Heart left ventricle (tissue), 13 donors: ENCODE data around the gene GTF2H2C.
"Not testable (repeated sequence)": the region's sequence is repeated elsewhere in the genome, so short reads cannot be mapped to it uniquely, and the experiment has no call there.

Source experiments
- CTCF ChIP-seq, 12 donors: fragments of 200-600 bp; sonication (generic) in 4 of 12; IDR thresholded peaks; one replicate each; pipeline versions ENCODE4 v1.5.0 to v1.8.0; 2018 to 2022; ENCODE audit warnings: antibody characterized with exemption in 12 of 12, mild to moderate bottlenecking in 5 of 12
- POLR2A ChIP-seq, 2 donors: fragments of 450-650 bp; IDR thresholded peaks; one replicate each; pipeline ENCODE4 v1.6.1; 2017; ENCODE audit warnings: antibody characterized with exemption in 2 of 2, mild to moderate bottlenecking in 2 of 2, moderate library complexity in 2 of 2
- donor health status: ischemic (EF 13 %, LVEDD 7.1; RV severe dilation, severe dysfunction).
- donor health status: DM: no; HTN: yes; CAD: no.
- donor health status: DM: no; HTN: no; CAD: no.
- donor health status: ischemic (EF 25% LVEDD 6.9; RV normal size, moderate dysfunction).
- donor health status: ischemic (EF 25% LVEDD 5.7; RV mildly dilated, moderate dysfunction).
- donor health status: ischemic (EF 35%, LVEDD 5.7; RV mildly dilated, moderate dysfunction).
- donor health status: nonischemic (EF 11% LVEDD 7.7; RV severe dilation, severe dysfunction).
- donor health status: DM: yes; HTN: yes; CAD: no.
- donor health status: PGD.
- donor health status: ischemic (EF 29% LVEDD 5.4; RV normal size, mild dysfunction).
- donor health status: nonischemic (EF 23%, LVEDD 6.1; RV moderate dilation, normal function).

GRCh38 chr5:69537911-69538310, 22.1 kb upstream of the GTF2H2C start:
- not testable (repeated sequence) for TF ChIP-seq CTCF, POLR2A (IDR thresholded peaks at IDR 0.05)
